ENCODE results near the gene CATSPERD.

Gene CATSPERD

GRCh38 chr19:5787409-5788182, 67.2 kb downstream of the CATSPERD start:
- no peak for DNase-seq (ENCODE audit: low spot score)

GRCh38 chr19:5788422-5788821, 68.0 kb downstream of the CATSPERD start:
- no peak for DNase-seq (ENCODE audit: low spot score)

GRCh38 chr19:5789351-5789761, 68.9 kb downstream of the CATSPERD start:
- DNase-seq (ENCODE audit: low spot score) = no peak

- no peak for DNase-seq (ENCODE audit: low spot score)
Observed at GRCh38 chr19:5789886-5790558, 69.6 kb downstream of the CATSPERD start.

GRCh38 chr19:5790559-5791520, 70.4 kb downstream of the CATSPERD start, which contains the start of gene DUS3L:
DUS3L (minus strand) TSS chr19:5791163; CDS start chr19:5791141, 22 bp downstream.
- DNase-seq (ENCODE audit: low spot score) = peak; percentile 98

GRCh38 chr19:5792224-5792623, 71.8 kb downstream of the CATSPERD start:
- DNase-seq (ENCODE audit: low spot score) = no peak

GRCh38 chr19:5793188-5793587, 72.8 kb downstream of the CATSPERD start:
- DNase-seq (ENCODE audit: low spot score) = no peak

- DNase-seq (ENCODE audit: low spot score) = no peak
Observed at GRCh38 chr19:5795382-5795919, 75.0 kb downstream of the CATSPERD start.

GRCh38 chr19:5798244-5798643, 77.8 kb downstream of the CATSPERD start:
- DNase-seq (ENCODE audit: low spot score) = no peak

GRCh38 chr19:5799247-5800241, 79.1 kb downstream of the CATSPERD start:
- DNase-seq (ENCODE audit: low spot score) = no peak

GRCh38 chr19:5800361-5801270, 80.2 kb downstream of the CATSPERD start:
- no peak for DNase-seq (ENCODE audit: low spot score)

GRCh38 chr19:5801796-5802619, 81.6 kb downstream of the CATSPERD start:
- DNase-seq (ENCODE audit: low spot score) = no peak

GRCh38 chr19:5803441-5803751, 83.0 kb downstream of the CATSPERD start:
- DNase-seq (ENCODE audit: low spot score) = no peak

- DNase-seq (ENCODE audit: low spot score) = peak; percentile 97
Observed at GRCh38 chr19:5803752-5804515, 83.5 kb downstream of the CATSPERD start.

GRCh38 chr19:5804516-5805461, 84.4 kb downstream of the CATSPERD start, which contains the start of gene NRTN:
NRTN (plus strand) TSS chr19:5805067; CDS start chr19:5824166, 19,099 bp downstream.
- peak; percentile 56 for DNase-seq (ENCODE audit: low spot score)

GRCh38 chr19:5805462-5806132, 85.2 kb downstream of the CATSPERD start:
- peak; percentile 76 for DNase-seq (ENCODE audit: low spot score)

All from AG20443 (cell line).